Measurements from ENCODE around the gene MPDZ.
"Not testable (repeated sequence)": the region's sequence is repeated elsewhere in the genome, so short reads cannot be mapped to it uniquely, and the experiment has no call there.

MPDZ gene

DNA sequence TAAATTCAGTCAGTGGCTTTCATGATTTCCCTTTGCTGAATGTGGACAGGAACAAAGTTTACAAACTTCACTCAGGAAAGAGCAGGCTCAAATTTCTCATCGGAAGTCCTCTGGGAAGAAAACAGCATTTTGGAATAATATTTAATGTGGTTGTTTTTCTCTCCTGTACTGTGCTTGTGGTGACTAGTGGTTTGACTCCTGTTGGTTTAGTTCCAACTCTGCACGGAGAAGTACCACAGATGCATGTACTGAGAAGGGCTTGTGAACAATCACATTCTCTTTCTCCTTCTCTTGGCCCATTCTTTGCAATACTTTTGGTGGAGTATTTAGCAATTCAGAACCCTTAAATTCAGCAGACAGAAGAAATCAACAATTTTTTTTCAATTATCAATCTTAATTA is 13.3 kb downstream of the MPDZ start:
- DNase-seq = no peak

DNA sequence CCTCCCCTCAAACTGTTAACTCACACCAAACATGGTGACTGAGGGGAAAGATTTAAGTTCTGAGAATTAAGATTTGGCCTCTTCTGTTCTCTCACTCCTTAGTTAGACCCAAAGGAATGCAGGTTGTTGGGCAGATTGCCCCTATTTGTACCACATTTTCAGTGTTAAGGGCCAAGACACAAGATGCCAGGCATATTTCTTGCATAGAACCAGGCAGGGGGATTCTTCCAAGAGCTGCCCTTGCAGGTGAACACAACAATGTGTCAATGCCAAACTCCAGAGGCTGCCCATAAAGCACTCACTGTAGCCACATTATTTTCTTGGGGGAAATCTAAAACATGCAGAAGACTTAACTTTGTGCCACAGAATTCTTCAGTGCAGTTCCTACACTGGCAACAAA is 14.7 kb downstream of the MPDZ start:
- DNase-seq = no peak

DNA sequence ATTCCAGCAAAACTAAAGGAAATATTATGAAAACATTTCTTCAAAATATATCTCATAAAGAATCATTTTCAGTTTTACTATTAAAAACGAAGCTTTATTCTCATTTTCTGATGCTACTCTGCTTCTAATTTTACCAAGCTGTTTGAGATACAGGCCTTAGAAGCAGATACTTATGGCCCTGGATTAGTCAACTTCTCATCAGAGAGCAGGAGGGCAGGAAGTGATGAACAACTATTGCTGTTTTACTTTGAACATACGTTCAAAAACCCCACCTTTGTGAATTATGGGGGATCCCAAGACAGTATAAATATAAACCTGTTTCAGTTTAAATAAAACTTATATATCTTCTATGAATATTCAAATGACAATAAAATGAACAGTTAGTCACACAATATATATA is 16.0 kb downstream of the MPDZ start:
- DNase-seq = no peak

DNA sequence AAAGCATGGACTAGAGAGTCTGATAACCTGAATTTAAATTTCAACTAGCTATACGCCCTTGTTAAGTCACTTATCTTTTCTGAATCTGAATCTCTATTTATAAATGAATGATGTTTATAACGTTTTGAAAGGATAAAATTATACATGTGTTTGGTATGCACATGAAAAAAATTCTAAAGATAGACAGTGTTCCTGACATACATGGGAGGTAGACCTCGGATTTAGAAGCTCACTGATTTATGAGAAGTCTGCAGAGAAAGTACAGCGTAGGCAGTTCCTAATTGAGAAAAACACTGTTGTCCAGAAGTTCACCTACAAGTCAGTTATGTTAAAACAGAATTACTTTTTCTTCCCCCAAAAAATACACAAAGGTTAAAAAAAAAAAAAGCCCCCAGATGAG is 26.6 kb downstream of the MPDZ start:
- DNase-seq = no peak

DNA sequence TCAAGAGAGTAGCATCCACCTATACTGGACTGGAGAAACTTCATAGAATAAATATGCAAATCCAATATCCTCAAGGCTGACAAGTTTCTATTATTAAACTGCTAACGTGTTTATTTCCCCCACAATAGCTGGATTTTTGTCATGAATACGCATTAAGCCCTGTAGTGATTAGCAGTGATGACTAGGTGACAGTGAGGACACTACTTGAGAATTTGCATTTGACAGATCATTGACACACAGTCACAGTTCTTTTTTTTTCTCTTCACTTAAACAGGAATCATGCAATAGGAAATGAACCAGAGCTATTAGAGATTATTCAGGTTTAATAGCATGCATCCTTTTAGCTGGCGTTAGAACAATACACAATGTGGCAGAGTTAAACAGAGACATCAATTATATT is 35.3 kb downstream of the MPDZ start:
- DNase-seq = no peak

DNA sequence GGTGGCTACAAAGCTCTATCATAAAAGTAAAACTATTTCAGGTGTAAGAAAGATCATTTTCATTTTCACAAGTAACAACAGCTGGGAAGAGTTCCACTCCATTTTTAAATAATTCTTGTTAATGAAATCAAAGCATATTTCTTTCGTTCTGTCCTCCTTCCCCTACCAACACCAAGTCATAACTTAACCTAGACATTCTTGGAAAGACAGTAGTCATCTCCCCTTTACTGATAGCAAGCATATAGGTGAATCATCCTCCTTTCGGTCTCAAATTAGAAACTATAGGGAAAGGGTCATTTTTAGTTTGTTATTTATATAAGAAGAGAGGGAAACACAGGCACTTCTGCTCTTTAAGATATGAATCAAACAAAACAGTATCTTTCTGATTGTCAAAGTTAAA is 38.2 kb downstream of the MPDZ start:
- DNase-seq = no peak

DNA sequence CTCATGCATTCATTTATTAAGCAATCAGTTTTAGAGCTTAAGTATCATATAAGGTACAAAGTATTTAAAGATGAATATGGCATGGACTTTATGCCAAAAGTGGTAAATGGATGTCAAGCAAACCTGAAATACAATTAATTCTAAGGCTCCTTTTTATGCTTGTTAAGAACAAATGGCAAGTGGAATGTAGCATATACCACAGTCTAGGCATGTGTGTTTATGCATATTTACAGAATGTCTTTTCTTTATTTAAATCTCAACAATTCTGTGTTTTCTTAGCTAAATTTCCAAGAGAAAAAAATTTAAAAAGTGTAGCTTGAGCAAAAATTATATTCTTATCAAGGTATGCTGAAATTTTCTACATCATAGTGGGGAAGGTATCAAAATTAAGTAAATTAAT is 39.8 kb downstream of the MPDZ start:
- no peak for DNase-seq

DNA sequence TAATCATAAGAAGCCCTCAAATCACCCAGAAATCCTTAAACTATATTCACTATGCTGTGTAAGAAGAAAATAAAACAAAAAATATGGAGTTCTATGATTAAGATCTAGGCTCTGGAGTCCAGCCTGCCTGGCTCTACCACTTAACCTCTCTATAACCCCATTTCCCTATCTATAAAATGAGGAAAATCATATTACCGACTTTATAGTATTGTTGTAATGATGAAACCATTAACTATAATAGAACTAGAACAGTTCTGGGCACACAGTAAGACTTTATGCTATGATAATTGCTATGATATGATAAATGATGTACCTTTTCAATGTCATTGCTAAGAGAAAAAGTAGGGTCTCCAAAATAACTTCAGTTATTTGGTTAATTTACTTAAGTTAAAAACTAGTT is 40.3 kb downstream of the MPDZ start:
- no peak for DNase-seq

DNA sequence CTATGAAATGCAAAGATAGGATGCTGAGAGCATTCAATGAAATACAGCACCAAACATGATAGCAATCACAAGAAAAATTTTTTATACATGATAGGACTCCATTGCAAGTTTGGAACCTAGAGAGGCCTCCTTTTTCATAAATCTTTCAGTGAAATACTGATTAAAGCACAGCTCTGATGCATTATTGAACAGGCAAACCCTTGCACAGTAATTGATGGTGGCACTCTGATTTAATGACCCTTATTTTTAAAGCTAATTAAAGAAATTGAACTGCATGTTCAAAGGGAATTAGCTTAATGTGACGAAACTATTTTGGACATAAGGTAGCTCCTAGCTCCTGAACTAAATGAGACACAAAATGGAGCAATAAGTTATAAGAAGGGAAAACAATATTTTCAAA is 44.6 kb downstream of the MPDZ start:
- DNase-seq = no peak

DNA sequence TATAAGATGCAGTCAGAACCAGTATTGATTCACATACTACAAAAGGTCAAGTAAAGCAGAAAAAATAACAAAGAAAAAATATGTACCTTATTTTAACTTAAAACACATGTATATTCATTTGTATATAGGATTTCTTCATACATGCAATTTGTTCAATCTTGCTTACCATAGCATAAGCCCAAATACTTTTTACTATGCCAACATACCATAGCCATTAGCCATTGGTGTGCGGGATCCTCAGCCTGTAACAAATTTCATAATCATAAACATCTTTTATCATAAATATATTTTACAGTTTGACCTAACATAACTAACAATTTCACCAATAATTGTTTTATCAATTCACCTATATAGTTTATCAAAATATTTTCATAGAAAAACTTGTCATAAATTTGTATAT is 51.1 kb downstream of the MPDZ start:
- DNase-seq = no peak

DNA sequence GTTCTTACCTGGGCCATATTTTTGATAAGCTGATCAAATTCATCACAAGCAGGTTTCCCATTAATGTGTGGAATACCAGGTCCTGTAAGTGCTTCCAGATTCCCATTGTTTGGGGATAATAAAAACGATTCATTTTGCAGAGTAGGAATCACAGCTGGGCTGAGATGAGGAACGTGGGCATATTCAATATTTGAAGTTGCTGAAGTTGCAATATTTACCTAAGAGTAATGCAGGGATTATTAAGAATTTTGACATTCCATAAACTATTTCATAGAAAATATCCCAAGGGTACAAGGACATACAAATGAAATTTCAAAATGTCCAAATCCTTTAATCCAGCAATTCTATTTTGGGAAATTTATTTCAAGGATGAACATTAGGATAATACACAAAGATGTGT is 55.1 kb downstream of the MPDZ start:
- no peak for DNase-seq

DNA sequence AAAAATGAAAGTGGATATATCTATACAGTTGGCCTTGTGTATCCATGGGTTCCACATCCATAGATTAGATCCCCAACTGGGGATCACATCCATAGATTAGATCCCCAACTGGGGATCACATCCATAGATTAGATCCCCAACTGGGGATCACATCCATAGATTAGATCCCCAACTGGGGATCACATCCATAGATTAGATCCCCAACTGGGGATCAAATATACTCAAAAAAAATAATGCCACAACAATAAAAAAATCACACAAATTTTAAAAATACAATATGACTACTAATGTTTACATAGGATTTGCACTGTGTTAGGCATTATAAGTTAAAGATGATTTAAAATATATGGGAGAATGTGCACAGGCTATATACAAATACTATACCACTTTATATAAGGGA is 56.8 kb downstream of the MPDZ start:
- not testable (repeated sequence) for DNase-seq

DNA sequence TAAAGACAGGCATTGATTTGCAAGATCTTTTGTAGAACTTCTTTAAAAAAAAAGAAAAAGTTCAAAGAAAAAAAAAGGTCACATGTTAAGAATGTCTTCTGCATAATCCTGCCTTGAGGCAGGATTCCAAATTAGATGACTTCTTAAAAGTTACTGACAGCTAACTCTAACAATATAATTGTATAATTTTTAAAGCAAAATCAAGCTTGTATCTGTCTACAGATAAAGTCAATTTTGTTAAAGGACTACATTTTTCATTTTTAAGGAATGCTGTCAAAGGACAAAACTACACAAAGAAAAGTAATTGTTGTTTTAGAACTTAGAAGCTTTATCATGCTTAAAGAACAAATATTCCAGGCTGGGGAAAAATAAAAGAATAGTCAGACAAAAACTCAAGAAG is 57.8 kb downstream of the MPDZ start:
- no peak for DNase-seq

DNA sequence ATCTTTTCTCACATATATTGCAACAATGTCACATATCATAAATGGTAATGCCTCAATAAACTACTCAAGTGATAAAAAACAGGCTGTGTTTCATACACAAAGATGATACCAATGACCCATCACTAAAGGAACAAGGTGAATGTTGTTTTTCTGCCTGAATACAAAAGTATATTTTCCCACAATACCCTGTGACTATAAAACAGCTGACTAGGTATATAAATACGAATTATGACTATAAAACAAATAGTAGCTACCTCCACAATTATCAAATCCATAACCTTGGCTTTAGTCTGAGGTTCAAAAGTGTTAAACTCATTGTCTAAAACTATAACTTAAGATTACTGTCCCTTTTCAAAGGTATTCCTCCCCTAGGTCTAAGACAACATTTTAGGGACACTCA is 58.7 kb downstream of the MPDZ start:
- DNase-seq = no peak

DNA sequence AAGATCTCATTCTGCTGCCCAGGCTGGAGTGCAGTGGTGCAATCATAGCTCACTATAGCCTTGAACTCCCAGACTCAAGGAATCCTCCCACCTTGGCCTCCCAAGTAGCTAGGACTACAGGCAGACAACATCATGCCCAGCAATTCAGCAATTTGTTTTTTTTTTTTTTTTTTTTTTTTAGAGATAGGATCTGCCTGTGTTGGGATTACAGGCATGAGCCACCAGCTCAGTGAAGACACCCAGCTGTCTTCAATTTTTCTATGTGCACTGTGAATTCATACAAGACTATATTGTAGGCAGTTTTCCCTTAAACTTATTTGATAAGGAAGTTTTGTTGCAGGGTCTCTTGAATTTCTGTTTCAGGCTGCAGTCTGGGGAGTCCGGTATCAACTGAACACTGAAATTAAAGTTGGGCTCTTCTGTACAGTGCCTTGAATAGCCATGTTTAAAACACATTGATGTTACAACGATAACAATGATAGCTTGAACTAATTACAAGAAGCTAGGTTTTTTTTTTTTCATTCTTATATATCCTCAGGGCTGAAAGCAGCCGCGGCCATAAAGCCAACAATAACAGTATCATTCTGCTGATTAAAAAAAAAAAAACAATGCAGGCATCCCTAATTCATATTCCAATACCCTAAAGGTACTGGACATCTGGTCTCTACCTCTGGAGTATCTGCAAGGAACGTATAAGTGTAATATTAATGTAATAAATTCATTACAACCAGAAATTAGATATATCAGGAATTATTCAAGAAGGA is 63.5 kb downstream of the MPDZ start:
- no peak for DNase-seq

DNA sequence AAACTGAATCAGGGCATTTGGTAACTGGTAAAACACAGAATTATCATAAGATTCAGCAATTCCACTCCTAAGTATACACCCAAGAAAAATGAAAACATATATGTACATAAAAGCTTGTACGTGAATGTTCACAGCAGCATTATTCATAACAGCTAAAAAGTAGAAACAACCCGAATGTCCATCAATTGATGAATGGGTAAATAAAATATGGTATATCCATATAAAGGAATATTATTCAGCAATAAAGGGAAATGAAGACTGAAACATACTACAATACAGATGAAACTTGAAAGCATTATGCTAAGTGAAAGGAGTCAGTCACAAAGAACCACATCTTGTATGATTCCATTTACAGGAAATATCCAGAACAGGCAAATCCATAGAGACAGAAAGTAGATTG is 65.5 kb downstream of the MPDZ start:
- no peak for DNase-seq

DNA sequence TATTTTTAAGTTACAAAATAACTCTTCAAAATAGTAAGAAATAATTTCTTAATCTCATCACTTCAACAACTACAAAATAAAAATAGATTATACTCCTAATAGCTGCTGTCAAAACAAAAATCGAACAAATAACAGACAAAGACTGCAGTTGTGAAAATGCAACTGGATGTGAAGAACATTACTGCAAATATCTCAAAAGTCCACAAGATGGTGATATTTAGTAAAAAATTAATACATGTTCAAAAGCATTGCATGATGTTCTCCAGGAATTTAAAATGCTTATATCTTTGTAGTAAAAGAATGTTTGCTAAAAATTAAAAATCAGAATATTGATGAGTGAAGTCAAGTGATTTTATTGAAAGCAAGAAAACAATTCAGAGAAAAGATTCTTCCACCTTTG is 66.2 kb downstream of the MPDZ start:
- DNase-seq = no peak

DNA sequence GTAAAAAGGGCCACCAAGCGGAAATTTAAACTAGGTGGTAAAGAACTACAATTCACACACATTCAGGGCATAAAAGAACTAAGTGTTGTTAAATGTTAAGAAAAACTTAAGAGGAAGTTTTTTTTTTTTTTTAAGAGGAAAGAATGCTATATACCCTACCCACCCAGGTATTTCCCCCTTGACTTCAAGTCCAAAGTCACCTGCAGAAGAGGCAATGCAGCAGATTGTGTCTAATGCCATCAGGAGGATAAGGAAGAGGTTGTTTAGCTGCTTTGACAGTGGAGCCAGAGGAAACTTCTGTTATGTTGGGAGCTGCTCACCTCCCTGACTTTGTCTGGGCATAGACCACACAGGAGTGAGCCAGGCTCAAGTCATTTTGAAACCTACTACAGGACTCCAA is 69.2 kb downstream of the MPDZ start:
- no peak for DNase-seq

DNA sequence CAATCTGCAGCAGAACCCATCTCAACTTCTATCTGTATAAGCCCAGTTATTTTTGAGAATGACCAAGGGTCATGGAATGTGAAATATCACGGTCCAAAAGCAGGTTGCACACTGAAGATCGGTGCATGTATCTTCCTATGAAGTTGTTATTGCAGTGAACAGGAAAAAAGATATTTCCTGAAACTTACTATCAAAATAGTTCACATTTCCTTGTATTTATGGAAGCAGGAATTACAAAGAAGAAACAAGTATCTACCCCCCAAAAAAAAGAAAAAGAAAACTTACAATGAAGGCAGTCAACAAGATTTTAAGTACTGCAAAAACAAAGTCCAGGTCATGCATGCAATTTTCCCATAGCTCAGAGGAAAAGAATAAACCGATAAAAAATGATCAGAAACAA is 70.0 kb downstream of the MPDZ start:
- no peak for DNase-seq

DNA sequence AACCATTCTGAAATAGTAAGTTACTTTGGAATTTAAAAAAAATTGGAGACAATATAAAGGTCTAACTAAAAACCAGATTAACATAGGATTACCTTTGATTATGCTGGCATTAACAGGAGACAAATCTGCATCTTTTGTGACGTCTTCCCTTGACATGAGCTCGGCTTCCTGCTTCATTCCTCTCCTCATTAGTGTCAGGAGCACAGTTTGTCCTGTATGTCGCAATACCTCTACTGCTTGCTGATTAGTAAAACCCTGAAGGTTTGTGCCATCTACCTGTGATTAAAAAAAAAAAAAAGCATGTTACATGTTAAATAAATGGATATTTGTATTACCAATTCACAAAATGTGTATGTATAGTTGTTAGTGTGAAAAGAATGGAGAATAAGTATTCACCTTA is 73.7 kb downstream of the MPDZ start:
- no peak for DNase-seq

DNA sequence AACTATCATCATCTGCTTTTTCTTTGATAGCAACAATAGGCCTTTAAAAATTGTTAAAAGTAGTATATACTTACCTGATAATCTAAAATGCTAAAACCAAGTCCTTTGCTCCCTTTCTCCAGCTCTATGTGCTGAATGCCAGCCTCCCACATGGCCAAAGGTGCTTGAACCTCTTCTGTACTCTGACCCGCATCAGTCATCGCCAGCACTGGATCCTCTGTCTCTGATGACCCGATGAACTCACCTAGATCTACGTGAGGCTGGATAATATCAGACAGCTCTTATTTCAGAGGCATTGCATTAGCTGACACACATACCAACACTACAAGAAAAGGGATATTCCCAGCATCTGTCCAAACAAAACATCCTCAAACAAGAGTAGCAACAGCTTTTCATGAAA is 89.5 kb downstream of the MPDZ start:
- DNase-seq = no peak

DNA sequence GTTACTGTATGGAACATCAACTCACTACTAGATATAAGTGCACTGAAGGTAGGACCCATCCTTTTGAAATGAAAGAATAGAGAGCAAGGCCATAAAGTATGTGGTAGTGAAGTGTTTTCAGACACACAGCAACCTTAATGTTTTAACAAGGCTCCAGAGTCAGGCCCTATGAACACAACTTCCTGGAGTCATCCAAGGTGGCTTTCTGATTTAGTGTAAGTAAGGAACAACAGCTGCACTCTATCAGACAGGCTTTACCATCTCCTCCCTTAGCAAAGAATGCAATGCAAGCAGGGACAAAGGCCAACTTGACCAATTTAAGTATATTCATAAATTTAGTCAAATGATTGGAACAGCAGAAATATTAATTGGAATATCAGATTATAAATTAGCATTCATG is 90.1 kb downstream of the MPDZ start:
- no peak for DNase-seq

DNA sequence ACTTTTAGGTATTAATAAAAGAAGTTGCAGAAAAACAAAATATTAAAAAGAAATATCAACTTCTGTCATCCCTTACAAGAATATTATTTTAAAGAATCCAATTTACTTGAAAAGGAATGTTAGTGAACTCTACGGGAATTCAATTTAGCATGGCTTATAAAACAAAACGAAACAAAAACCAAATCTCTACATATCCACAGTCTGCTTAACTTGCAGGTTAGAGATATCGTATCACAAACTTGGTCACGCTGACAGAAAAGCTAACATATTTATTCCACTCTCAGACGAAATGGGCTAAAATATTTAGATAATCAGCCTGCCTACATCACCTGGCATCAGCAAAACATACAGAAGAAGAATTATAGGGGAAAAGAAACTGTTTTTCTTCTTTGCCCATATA is 92.7 kb downstream of the MPDZ start:
- DNase-seq = no peak

DNA sequence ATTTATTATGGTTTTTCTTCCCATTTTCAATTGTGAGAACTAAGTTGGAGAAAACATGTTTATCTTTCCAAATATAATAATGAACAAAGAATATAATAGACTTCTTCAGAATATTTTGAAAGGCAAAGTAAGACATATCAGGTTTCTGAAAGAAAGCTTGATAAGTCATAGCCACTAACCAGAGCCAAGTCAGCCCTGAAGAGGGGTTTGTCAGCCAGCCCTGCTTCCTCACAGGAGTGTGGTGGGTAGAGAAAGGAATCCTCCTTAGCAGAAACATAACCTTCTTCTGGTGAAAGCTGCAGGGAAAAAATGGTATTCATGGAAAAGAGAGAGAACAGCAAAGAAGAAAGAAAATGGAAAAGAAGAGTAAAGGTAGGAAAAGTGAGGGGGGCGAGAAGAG is 93.4 kb downstream of the MPDZ start:
- DNase-seq = no peak

DNA sequence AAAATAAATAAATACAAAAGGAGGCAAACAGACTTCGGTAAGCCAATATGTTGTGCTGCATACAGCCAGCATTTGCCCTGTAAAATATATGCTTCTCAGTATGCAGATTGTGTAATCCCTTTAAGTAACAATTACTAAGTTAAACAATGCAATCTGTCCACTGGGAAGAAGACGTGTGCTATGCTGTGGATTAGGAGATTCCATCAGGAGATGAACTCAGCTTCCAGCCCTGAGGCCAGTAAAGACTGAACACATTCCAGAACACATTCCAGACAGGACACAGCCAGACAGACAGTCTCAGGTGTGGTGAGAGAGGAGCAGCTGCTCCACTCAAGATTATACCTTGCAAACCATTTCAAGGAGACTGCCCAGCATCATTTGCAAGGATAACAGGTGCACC is 97.8 kb downstream of the MPDZ start:
- DNase-seq = no peak

DNA sequence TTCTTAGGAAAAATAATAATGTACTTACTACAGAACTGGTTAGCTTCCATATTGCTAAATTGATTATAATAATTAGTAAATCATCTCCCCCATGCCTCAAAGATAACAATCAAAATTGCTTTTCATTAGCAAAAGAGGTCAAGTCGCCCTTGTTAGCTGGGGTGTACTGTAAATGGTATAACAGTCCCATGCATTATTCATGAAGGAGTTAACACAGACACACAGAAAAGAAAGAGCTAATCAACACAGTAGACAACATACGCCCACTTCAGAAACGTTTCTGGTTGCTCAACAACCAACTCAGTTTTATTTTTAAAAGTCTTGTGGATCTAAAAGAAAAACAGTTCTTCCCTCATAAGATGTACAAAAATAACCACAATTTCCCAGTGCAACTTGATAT is 100.2 kb downstream of the MPDZ start:
- DNase-seq = no peak

All from NCI-H1436 treated with DMSO at 0.1 percent for 48 hours (cell line).